Aorta (tissue), 5 donors: ENCODE measurements around the gene PICK1. TPM values are rescaled to one million over a fixed set of nuclear protein-coding genes. Genes with fewer than 3 reads are reported as not detected.

Source experiments
- ATAC-seq: fragments of 200-7000 bp; cut with Tn5 transposase; one replicate; pipeline ENCODE4 v1.9.1; 2022; ENCODE audit warnings: moderate library complexity; ENCODE audit not compliant: low FRiP score
- DNase-seq, 2 donors: peaks; one replicate each; pipeline ENCODE4 v3.0.0-alpha.2; 2020
- H3K27ac ChIP-seq, 2 donors: one replicate each; pipeline ENCODE4 v1.5.1; 2013; ENCODE audit warnings: low read length in 2 of 2, mild to moderate bottlenecking in 2 of 2, moderate library complexity in 2 of 2, control low read depth in 1 of 2, inconsistent platforms in 1 of 2, low read depth in 1 of 2
- H3K27me3 ChIP-seq, 2 donors: one replicate each; pipeline ENCODE4 v1.6.1; 2013; ENCODE audit warnings: control low read depth in 1 of 2, low read length in 1 of 2, mild to moderate bottlenecking in 1 of 2, moderate library complexity in 1 of 2; ENCODE audit not compliant: insufficient read depth in 2 of 2, control insufficient read depth in 1 of 2
- H3K36me3 ChIP-seq, 2 donors: one replicate each; pipeline ENCODE4 v1.6.1; 2013; ENCODE audit warnings: control low read depth in 1 of 2, low read length in 1 of 2, mild to moderate bottlenecking in 1 of 2; ENCODE audit not compliant: insufficient read depth in 2 of 2, control insufficient read depth in 1 of 2
- H3K4me1 ChIP-seq, 2 donors: one replicate each; pipeline ENCODE4 v1.6.1; 2013; ENCODE audit warnings: low read length in 2 of 2, control low read depth in 1 of 2, mild to moderate bottlenecking in 1 of 2, moderate library complexity in 1 of 2; ENCODE audit not compliant: insufficient read depth in 2 of 2, control insufficient read depth in 1 of 2
- H3K4me3 ChIP-seq, 2 donors: one replicate each; pipeline ENCODE4 v1.5.1; 2013; ENCODE audit warnings: low read length in 2 of 2, control low read depth in 1 of 2, mild to moderate bottlenecking in 1 of 2
- H3K9me3 ChIP-seq: one replicate; pipeline ENCODE4 v1.6.1; 2013; ENCODE audit warnings: mild to moderate bottlenecking, low read length; ENCODE audit not compliant: control insufficient read depth
- WGBS, 2 donors: extraction: QIAGEN DNeasy Blood & Tissue Kit; methylation state at CpG; one replicate each; pipeline ENCODE4 v1.1.7; 2013; 5-methylcytosine and 5-hydroxymethylcytosine counted together
- intact Hi-C, 2 donors: fragments of 100-400 bp; cut with DNase I; formaldehyde crosslinking; loops; one replicate each; pipeline versions ENCODE4 v1.14.2 to v1.15.0; 2022
- polyA plus RNA-seq, 2 donors: library from polyadenylated mRNA; stranded (reverse); fragments of 200-250 nt; gene quantifications; one replicate each; pipeline ENCODE4 v1.2.3, GENCODE V29; 2013
- total RNA-seq, 2 donors: library from RNA; stranded (reverse); fragmentation: NEBNext Ultra II Directional; extraction: Animal tissue kit (Norgen Biotek cat#: 25700); gene quantifications; one replicate each; pipeline ENCODE4 v1.2.1, GENCODE V29; 2021
- donor health status: healthy with polysubstance abuse.
- donor health status: Bipolar disorder and iron deficiency.
- donor health status: DM: no; HTN: no; CAD: no.
- donor health status: DM: no; HTN: no; CAD: no.
- donor health status: DM: yes; HTN: yes; CAD: no.

PICK1 gene
- total and polyA plus RNA-seq, 4 donors, result 9.5 to 46.2 (median 25.7) TPM

DNA sequence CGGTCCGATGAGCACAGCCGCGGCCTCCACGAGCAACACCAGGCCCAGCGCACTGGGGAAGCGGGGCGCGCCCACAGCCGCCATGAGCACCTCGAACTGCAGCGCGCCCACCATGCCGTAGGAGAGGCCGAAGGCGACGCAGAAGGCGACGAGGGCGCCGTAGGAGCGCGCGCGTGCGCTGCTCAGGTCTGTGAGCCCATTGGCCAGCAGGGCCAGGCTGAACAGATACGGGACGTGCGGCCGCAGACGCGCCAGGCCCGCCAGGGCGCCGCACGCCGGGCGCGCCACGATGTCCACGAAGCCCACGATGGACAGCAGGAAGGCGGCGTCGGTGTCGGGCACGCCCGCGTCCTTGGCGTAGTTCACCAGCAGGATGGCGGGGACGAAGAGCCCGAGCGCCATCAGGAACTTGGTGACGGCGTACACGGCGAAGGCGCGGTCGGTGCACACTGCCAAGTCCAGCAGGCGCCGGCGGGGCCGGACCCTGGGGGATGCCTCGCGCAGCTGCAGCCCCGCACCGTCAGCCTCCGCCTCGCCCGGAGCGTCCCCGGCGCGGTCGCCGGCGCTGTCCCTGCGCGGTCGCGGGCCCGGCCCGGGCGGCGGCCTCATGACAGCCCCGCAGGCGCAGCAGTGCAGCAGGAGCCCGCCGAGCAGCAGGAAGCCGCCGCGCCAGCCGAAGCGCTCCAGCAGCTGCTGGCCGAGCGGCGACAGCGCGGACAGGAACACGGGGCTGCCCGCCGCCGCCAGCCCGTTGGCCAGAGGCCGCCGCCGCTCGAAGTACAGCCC, 23.8 kb downstream of the PICK1 start:
- WGBS, 2 donors, result 2 to 5% methylated on average over 91 to 110 of the region's 110 CpGs
- Histone ChIP-seq H3K9me3 (no peaks in the 10 kb centered on the region), H3K36me3 (no peaks in the 10 kb centered on the region), H3K4me3 (peak overlapping the region; percentile 1 to 15), H3K27ac (no peak overlapping the region), H3K4me1 (no peaks in the 10 kb centered on the region), H3K27me3 (no peaks in the 10 kb centered on the region)
- intact Hi-C loops, result no loop called here
- peak; percentile 67 to 84 for DNase-seq
- peak; percentile 47 for ATAC-seq

DNA sequence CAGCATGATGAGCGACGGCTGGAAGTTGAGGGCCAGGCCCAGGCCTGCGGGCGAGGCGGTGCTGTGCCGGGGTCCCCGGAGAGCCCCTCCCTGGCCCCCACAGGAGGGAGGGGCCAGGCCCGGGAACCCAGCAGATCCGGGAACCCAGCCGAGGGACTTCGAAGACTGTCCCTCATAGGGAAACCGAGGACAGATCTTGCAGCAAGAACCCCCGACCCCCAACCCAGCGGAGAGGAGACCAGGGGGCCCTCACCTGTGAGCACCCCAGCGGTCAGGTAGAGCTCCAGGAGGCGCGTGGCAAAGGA, 24.4 kb downstream of the PICK1 start:
- Histone ChIP-seq H3K36me3 (no peaks in the 10 kb centered on the region), H3K4me3 (peak overlapping the region; percentile 1 to 15), H3K9me3 (no peaks in the 10 kb centered on the region), H3K27me3 (no peaks in the 10 kb centered on the region), H3K4me1 (no peaks in the 10 kb centered on the region), H3K27ac (no peak overlapping the region)
- 11 to 12% methylated on average over 17 of the region's 17 CpGs for WGBS, 2 donors
- ATAC-seq, result peak; percentile 31
- peak in 1 of 2 donors; percentile 58 for DNase-seq
- intact Hi-C loops, result no loop called here

DNA sequence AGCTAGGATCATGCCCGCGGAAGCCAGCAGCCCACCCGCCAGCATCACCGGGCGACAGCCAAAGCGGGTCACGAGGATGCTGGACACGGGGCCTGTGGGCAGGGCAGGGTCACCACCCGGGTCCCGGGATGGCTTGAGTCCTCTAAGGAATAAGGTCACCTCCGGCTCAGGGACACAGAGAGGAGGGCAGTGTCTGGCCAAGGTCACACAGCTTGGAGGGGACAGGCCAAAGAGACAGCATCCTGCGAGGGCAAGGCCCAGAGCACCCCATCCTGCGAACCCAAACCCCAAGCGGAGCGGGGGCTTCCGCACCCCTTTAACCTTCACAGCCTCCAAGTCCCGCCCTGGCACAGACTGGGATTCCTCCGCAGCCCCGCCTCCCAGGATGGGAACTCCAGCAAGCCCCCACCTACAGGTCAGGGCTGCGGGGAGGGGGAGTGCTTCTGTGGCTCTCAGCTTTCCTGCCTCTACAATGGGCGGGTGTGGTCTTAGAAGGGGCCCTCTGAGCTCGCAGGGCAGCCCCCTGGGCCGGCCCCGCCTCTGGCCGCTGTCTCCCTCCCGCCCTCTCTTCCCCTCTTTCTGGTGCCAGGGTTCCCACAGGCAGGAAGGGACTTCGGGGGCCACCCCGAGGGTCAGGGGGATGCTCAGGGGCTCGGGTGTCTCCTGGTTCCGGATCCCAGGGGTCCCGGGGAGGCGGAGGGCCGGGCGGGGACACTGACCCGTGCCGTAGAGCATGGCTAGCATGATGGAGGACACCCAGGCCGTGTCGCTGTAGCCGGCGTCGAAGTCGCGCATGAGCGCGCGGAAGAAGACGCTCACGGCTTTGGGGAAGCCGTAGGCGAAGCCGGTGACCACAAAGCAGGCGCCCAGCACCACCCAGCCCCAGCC, 25.0 kb downstream of the PICK1 start:
- 38 to 40% methylated on average over 52 of the region's 52 CpGs for WGBS, 2 donors
- H3K27me3 ChIP-seq, result no peaks in the 10 kb centered on the region
- no peak overlapping the region for H3K4me3 ChIP-seq
- H3K4me1 ChIP-seq, result no peaks in the 10 kb centered on the region
- peak; percentile 3 for ATAC-seq
- H3K9me3 ChIP-seq, result no peaks in the 10 kb centered on the region
- intact Hi-C loops, result no loop called here
- no peaks in the 10 kb centered on the region for H3K36me3 ChIP-seq
- peak; percentile 50 to 77 for DNase-seq
- H3K27ac ChIP-seq, result no peak overlapping the region

DNA sequence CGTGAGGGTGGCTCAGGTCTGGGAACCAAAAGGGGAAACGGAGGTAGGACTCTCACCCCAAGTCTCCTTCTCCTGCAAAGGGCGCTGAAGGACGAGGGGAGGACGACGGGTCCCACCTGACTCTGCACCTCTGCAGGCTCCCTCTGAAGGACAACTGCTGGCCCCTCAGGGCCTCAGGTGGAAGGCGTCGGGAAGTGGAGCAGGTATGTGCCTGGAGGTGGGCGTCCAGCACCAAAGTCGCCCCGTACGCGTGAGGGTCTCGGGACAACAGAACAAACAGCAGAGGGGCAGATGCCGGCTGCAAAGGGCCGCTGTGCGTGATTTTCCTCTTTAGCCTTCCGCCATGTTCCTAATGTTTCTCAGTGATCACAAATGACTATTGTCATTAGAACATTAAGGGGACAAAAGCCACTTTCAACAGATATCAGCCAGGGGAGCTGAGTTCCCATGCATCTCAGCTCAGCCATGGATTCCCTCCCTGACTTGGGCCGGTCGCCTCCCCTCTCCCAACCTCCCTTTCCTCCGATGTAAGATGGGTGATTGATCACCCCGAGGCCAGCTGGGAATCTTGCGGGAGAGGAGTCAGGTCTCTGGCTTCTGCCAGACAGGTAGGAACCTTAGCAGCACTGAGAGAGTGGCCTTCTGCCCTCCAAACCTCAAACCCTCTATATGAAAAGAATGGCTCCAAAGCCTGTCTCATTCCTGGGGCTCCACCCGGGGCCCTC, 25.9 kb downstream of the PICK1 start:
- 89 to 90% methylated on average over 24 of the region's 24 CpGs for WGBS, 2 donors
- intact Hi-C loops, result no loop called here
- H3K27me3 ChIP-seq, result no peaks in the 10 kb centered on the region
- H3K36me3 ChIP-seq, result no peaks in the 10 kb centered on the region
- H3K27ac ChIP-seq, result no peak overlapping the region
- H3K4me3 ChIP-seq, result no peak overlapping the region
- DNase-seq, result peak; percentile 39 to 61
- no peaks in the 10 kb centered on the region for H3K9me3 ChIP-seq
- ATAC-seq, result no peak
- no peaks in the 10 kb centered on the region for H3K4me1 ChIP-seq

DNA sequence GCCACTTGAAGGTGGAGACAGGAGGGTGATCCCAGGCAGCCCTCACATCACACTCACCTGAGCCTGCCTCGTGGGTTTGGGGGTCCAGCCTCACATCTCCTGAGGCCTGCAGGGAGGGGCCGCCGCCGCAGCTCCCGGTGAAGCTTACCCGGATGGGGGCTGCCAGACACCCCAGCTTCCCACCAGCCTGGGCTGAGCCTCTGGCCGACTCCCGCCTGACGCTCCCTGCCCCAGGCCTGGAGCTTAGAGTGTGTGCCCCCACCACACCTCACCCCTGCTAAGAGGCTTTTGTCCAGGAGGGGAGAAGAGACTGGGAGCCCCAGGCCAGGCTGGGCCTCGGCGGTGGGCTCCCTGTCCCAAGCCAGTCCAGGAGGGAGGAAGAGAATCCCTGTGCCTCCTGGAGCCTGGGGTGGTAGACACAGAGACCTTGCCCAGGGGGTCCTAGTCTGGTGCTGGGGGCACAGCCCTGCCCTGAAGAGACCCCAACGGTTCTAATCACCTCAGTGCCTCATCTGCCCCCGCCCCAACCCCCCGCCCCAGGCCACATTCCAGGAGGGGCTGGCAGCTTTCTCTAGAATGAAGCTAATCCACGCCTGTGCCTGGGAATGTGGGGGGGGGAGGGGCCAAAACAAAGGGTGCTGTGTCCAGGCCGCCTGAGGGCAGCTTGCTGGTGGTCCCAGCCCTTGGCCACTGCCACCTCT, 26.9 kb downstream of the PICK1 start, which contains the start of gene SLC16A8:
Gene SLC16A8, minus strand, starts transcription at position 254 of the 701 bp plus-strand sequence. CDS start 1,311 bp downstream, outside the sequence.
- H3K27ac ChIP-seq, result no peak within 1 kb of the TSS
- WGBS, 2 donors, result 77 to 83% methylated on average over 16 of the region's 16 CpGs
- no peaks in the 10 kb centered on the region for H3K36me3 ChIP-seq
- H3K27me3 ChIP-seq, result no peaks in the 10 kb centered on the region
- H3K9me3 ChIP-seq, result no peaks in the 10 kb centered on the region
- peak; percentile 37 to 67 for DNase-seq
- intact Hi-C loops, result no loop called here
- H3K4me3 ChIP-seq, result no peak within 1 kb of the TSS
- no peak for ATAC-seq
- no peaks in the 10 kb centered on the region for H3K4me1 ChIP-seq

DNA sequence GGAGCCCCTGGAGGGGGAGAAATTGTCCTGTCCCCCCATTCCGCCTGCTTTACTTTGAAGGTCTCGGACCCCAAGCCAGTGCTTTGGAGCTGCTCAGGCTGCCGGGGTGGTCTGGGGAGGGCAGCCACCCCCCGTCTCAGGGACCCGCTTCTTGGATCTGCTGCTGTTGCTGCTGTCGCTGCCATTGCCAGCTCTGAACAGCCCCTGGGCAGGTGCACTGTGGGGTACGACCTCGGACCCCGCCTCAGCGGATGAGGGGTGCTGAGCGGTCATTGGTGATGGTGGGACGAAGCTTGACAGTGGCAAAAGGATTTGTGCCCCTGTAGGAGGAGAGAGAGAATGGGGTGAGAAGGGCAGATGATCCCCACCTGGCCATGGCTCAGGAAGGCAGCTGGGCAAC, 27.9 kb downstream of the PICK1 start:
- Histone ChIP-seq H3K4me1 (no peaks in the 10 kb centered on the region), H3K36me3 (no peaks in the 10 kb centered on the region), H3K27me3 (no peaks in the 10 kb centered on the region), H3K9me3 (no peaks in the 10 kb centered on the region), H3K4me3 (no peak overlapping the region), H3K27ac (no peak overlapping the region)
- ATAC-seq, result no peak
- intact Hi-C loops, result no loop called here
- WGBS, 2 donors, result 92 to 95% methylated on average over 12 of the region's 12 CpGs
- peak in 1 of 2 donors; percentile 22 for DNase-seq

DNA sequence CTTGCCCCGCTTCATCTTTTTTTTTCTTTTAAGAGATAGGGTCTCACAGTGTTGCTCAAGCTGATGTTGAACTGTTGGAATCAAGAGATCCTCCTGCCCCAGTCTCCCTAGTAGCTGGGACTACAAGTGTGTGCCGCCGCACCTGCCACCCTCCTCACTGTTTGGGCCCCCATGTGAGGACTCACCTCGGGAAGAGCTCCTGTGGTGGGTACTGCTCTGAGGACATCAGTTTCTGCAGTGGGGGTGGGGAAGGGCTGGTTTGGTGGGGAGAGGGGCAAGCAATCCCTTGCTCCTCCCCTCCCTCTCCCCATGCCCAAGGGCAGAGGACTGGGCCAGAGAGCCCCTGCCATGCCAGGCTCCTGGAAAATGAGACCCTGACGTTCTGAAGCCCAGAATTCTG, 28.3 kb downstream of the PICK1 start:
- intact Hi-C loops, result no loop called here
- no peak overlapping the region for H3K4me3 ChIP-seq
- WGBS, 2 donors, result 69 to 72% methylated on average over 5 of the region's 5 CpGs
- no peaks in the 10 kb centered on the region for H3K36me3 ChIP-seq
- ATAC-seq (no peak), DNase-seq (peak in 1 of 2 donors; percentile 32)
- H3K27me3 ChIP-seq, result no peaks in the 10 kb centered on the region
- H3K27ac ChIP-seq, result no peak overlapping the region
- no peaks in the 10 kb centered on the region for H3K9me3 ChIP-seq
- no peaks in the 10 kb centered on the region for H3K4me1 ChIP-seq
